GM18909 (cell line): ENCODE results near the gene SLC17A1.

Source experiments
- ATAC-seq: cut with Tn5 transposase; IDR thresholded peaks from one replicate; pipeline ENCODE4 v1.9.1; 2021; ENCODE audit warnings: mild to moderate bottlenecking; ENCODE audit not compliant: unreplicated experiment, poor library complexity

The SLC17A1 gene

GRCh38 chr6:25833136-25833535, 1.3 kb upstream of the SLC17A1 start:
- ATAC-seq, result no peak

- no peak for ATAC-seq
Measured at GRCh38 chr6:25832670-25833069, 818 bp upstream of the SLC17A1 start.

GRCh38 chr6:25832307-25832662, 433 bp upstream of the SLC17A1 start:
- ATAC-seq, result no peak

DNA sequence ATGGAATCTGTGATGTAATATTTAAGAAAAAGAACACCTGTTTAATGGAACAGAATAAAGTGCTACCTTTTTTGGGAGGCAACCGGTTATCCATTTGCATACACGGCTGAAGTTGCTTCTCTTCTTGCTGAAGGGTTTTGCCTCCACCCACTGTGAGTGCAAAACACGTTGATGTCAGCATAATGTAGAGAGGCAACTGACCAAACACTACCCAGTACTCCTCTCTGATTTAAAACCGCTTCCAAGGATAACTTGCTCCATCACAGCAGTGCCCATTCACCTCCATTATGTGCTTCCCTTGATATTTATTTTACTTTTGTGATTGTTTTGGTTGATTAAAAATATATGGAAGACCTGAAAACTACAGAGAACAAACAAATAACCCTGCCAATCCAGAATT, 1.4 kb downstream of the SLC17A1 start:
- ATAC-seq, result no peak

DNA sequence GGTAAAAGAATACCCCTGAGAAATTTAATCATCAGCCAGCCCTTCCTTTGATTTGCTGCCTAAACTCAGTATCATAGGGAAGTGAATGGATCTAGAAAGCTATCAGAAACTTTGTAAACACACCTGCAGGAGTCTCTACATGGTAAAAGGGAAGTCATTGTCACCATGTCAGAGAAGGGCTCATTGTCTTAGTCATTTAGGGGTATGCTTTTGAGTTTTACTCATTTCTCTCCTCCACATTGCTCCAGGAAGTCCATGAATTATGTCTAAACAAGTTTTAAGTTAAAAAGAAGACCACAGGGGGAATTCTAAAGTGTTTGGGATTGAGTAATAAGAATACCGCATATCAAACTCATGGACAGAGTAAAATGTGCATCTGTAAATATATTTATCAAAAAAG, 2.5 kb downstream of the SLC17A1 start:
- no peak for ATAC-seq

DNA sequence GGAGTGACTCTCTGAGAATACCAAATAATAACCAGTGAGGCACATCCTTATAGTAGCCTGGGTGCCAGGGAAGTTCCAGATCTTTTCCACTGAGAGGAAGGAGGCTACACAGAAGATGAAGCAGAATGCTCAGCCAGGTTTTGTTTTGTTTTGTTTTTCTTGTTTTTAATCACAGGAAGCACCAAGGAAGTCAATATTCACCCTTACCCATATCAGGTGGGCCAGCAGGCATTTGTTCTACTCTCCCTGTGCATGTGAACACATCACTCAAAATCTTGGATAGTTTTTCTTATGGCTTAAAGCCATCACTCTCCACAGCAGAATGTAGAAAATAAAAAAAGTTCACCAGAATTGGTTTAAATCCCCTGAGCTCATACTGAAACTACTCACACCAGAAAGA, 10.5 kb downstream of the SLC17A1 start:
- ATAC-seq, result no peak

GRCh38 chr6:25816252-25816651, 15.6 kb downstream of the SLC17A1 start:
- ATAC-seq, result no peak

DNA sequence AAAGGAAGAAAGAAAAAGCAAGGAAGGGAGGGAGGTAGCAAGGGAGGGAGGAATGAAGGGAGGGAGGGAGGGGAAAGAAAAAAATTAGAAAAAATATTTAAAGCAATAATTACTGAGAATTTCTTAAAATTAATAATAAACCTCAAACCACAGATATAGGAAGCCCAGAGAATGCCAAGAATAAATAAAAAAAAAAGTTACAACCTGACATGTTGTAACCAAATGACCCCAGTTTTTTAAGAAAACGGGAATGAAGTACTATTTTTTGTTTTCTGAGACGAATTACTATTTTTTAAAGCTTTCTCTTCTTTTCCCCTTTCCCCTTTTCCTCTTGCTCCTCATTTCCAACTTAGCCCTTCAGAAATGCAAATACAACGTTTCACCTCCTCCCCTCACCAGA, 16.7 kb downstream of the SLC17A1 start:
- ATAC-seq, result no peak

- no peak for ATAC-seq
Measured at GRCh38 chr6:25804804-25805203, 27.0 kb downstream of the SLC17A1 start.

GRCh38 chr6:25801436-25801835, 30.4 kb downstream of the SLC17A1 start:
- ATAC-seq, result no peak

DNA sequence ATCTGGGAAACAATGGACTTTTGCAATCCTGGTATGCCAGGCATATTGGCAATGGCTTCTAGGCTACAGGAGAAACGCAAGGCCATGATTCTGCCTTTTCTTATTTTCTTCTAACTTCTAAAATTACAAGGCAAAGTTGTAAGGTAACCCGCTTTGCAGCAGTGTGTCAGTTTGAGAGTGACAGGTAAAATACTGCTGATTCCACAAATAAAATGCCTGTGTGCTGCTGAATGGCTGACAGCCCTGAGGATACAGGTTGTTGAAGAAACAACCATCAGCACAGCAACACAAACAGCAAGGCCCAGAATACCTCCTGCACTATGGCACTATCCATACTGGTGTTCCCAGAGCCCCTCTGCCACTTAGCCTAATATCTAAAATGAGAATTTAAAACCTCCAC, 37.1 kb downstream of the SLC17A1 start:
- ATAC-seq, result no peak

- ATAC-seq, result no peak
Measured at GRCh38 chr6:25793970-25794369, 37.9 kb downstream of the SLC17A1 start.

DNA sequence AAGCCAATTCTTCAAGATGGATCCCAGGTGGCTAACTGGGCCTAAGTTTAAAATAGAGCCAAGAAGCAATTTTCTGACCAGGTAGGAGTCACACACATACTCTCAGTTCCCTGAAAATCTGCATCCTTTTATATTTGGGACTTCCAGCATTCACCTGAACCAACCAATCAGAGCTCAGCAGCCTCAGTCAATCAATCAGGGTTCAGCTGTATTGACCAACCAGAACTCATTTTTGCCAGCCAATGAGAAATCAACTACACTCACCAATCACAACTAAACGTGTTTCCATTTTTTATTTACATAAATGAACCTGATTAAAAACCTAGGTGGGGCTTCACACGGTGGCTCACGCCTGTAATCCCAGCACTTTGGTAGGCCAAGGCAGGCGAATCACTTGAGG, 39.8 kb downstream of the SLC17A1 start:
- no peak for ATAC-seq

- ATAC-seq, result no peak
Measured at GRCh38 chr6:25789475-25789874, 42.4 kb downstream of the SLC17A1 start.

GRCh38 chr6:25788305-25788922, 43.4 kb downstream of the SLC17A1 start:
- ATAC-seq, result no peak

DNA sequence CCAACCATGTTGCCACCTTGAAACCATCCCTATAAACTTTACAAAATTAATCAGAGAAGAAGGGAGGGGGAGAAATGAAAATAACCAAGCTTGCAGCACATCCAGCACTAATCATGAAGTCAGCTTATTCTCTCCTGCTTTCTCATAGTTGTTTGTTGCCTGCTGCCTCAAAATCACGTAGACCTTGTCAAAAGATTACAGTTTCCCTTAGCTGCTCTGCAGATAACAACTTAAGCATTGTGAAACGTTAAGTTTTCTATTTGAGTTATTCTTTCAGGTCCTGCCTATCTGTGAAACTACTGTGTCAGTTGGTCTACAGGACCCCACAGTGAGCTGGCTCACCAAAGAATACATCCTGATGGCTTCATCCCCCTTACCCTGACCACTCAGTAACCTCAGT, 44.4 kb downstream of the SLC17A1 start:
- no peak for ATAC-seq

GRCh38 chr6:25781134-25781533, 50.7 kb downstream of the SLC17A1 start:
- ATAC-seq, result no peak

- no peak for ATAC-seq
Measured at GRCh38 chr6:25777856-25778649, 53.8 kb downstream of the SLC17A1 start.

DNA sequence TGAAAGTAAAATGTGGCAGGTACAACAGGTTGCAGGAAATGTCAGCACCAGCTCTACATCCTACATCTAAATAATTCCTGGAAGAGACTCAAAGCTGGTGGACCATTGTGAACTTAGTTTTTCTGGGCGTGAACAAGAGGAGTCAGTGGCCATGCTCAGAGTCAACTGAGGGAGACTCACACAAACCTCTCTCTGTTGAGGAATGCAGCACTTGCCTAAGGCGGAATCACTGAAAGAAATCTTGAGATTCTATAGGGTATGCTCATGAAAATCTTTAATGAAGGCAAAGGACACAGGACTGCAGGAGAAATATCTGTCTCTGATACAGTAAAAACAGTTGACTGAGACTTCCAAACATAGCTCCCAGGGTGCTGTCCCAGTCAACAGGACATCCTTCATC, 54.8 kb downstream of the SLC17A1 start:
- ATAC-seq, result no peak

DNA sequence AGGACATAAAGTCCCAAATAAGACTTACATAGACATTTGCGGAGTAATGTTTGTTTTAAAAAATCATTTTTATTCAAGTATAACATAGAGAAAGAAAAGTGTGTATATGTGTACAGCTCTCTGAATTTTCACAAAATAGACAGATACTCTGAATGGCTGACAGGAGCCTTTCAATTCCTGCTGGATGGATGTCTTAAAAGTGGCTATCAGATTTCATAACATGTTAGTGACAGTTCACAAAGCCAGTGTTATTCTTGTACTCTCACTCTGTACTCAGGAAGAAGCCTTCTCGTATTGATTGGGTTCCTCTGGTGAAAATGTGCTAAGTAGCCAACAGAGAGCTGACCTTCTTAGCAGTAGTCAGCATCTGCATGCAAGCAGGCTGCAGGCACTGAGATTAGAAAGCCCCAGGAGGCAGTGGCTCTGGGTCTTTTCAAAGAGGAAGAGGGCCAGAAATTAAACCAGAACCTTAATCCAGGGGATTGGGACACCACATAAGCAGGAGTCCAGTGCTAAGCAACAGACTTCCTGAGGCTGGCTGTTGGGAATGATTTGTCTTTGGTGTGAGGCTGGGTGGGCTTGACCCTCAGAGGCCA, 57.6 kb downstream of the SLC17A1 start:
- no peak for ATAC-seq

GRCh38 chr6:25769983-25770382, 61.9 kb downstream of the SLC17A1 start:
- ATAC-seq, result no peak

DNA sequence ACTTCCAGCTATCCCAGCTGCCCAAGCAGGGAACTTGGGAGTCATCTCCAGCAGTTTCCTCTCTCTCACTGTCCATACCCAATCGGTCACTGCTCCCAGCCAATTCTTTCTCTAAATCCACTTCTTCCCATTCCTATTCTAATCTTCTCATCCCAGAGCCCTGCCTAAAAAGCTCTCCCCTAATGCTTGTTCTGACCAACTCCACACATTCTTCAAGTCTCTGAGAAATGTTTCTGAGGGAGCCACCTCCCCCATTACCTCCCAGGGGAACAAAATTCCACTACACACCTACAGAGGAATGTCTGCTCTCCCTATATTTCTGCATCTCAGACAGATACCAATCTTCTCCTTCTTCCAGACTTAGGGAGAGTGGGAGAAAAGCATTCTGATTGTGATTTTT, 63.3 kb downstream of the SLC17A1 start:
- ATAC-seq, result no peak
